Choroid plexus epithelial cell (primary cell): Measurements from ENCODE around the gene NEK2.
"Not testable (repeated sequence)": the region's sequence is repeated elsewhere in the genome, so short reads cannot be mapped to it uniquely, and the experiment has no call there.

ENCODE experiments used
- DNase-seq: peaks from one replicate; pipeline ENCODE4 v3.0.0-alpha.2; 2010; ENCODE audit warnings: low read depth
- H3K4me3 ChIP-seq: 2 replicates; pipeline ENCODE4 v1.5.1; 2011; ENCODE audit warnings: low read depth, mild to moderate bottlenecking, control low read depth, low read length, moderate library complexity
- CTCF ChIP-seq: conservative IDR thresholded peaks from 2 replicates; pipeline ENCODE4 v1.5.1; 2011; ENCODE audit warnings: low read depth, mild to moderate bottlenecking, control low read depth, inconsistent platforms, low read length, moderate library complexity

NEK2 gene

GRCh38 chr1:211703812-211704537 lies 28.6 kb upstream of the NEK2 start:
- H3K4me3 ChIP-seq, result no peak overlapping the region
- no peak for DNase-seq
- no peak for TF ChIP-seq CTCF

GRCh38 chr1:211701733-211702132 lies 26.3 kb upstream of the NEK2 start:
- H3K4me3 ChIP-seq, result no peak overlapping the region
- no peak for DNase-seq
- TF ChIP-seq CTCF, result no peak

- TF ChIP-seq CTCF, result no peak
- no peak overlapping the region for H3K4me3 ChIP-seq
- DNase-seq, result no peak
Measured at GRCh38 chr1:211699059-211699458, 23.6 kb upstream of the NEK2 start.

GRCh38 chr1:211698161-211699026 lies 23.0 kb upstream of the NEK2 start:
- peak; percentile 68 for DNase-seq
- peak; percentile 97 for TF ChIP-seq CTCF
- peak overlapping the region; percentile 46 for H3K4me3 ChIP-seq

- TF ChIP-seq CTCF, result no peak
- H3K4me3 ChIP-seq, result no peak overlapping the region
- DNase-seq, result no peak
Measured at GRCh38 chr1:211697356-211697755, 21.9 kb upstream of the NEK2 start.

GRCh38 chr1:211695135-211695816 lies 19.9 kb upstream of the NEK2 start:
- peak; percentile 28 for DNase-seq
- no peak overlapping the region for H3K4me3 ChIP-seq
- no peak for TF ChIP-seq CTCF

GRCh38 chr1:211693911-211694310 lies 18.5 kb upstream of the NEK2 start:
- DNase-seq, H3K4me3 ChIP-seq: not testable (repeated sequence)
